HG03280 (cell line): ENCODE data around the gene CUEDC1.

ENCODE experiments used
- ATAC-seq: cut with Tn5 transposase; IDR thresholded peaks from one replicate; pipeline ENCODE4 v1.9.1; 2021; ENCODE audit warnings: mild to moderate bottlenecking, moderate library complexity; ENCODE audit not compliant: unreplicated experiment

The CUEDC1 gene, protein sequence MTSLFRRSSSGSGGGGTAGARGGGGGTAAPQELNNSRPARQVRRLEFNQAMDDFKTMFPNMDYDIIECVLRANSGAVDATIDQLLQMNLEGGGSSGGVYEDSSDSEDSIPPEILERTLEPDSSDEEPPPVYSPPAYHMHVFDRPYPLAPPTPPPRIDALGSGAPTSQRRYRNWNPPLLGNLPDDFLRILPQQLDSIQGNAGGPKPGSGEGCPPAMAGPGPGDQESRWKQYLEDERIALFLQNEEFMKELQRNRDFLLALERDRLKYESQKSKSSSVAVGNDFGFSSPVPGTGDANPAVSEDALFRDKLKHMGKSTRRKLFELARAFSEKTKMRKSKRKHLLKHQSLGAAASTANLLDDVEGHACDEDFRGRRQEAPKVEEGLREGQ

GRCh38 chr17:57955183-57955931, at the start of gene CUEDC1:
Gene CUEDC1, minus strand, starts transcription at chr17:57955412. Its CDS starts 69,848 bp downstream, at chr17:57885564.
- peak; percentile 65 for ATAC-seq

DNA sequence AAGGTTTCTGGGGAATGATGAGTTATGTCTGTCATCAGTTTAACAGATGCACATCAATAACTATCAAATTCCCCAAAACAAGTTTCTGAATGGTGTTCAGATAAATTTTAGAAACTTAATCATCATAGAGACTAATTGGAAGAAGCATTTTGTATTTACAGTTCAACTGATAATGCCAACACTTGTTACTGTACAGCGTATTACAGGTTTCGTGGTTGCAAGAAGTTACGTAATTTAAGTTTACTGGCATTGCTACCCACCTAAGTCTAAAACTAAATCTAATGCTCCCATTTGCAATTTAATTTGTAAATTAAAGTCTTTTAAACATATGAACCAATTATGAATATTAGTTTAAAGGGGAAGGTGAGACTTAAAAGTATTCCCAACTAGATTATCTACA, 48.8 kb upstream of the CUEDC1 start:
- ATAC-seq, result no peak

DNA sequence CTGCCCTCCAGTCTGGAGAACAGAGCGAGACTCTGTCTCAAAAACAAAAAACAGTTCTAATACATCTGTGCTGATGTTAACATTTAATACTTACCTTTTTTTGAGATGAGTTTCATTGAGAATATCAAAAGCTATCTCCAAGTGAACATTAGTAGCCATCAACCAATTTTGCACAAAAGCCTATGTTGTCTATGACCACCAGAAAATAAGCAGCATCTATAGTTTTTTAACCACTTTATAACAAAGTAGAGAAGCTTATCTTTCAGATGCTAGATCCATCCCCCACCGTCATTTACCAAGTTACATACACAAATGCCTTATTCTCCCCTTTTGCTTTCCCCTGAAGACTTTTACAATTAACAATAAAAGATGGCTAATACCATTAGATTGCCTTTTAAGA, 47.8 kb upstream of the CUEDC1 start:
- ATAC-seq, result no peak

DNA sequence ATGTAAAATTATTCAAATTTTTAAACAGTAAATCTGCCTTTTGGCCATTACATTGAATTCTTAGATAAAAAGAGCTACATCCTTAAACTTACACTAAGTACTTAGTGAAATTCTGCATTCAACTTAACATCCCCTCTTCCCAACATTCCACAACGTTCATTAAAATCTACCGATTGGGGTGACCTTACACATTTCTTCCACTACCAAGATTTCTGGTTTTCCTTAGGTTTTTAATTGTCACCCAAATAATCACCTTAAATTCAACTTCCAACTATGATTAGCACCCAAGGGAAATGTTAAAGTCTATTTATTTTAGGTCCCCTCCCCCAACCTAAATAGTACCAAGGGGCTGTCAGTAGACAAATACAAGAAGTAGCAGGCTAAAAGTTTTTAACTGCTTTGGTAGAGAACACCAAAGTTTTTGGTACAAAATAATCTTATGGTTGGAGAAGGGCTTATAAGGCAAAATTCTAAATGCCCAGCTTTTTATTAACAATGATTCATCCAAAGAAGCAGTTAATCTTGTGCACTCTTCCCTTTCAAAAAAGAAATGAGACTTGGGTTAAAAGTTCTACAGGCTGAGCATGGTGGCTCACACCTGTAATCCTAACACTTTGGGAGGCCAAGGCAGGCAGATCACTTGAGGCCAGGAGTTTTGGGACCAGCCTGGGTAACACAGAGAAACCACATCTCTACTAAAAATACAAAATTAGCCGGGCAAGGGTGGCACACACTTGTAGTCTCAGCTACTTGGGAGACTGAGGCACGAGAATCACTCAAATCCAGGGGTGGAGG, 47.1 kb upstream of the CUEDC1 start:
- ATAC-seq, result no peak

- no peak for ATAC-seq
These were observed 46.4 kb upstream of the CUEDC1 start for GRCh38 chr17:58001461-58002124.

DNA sequence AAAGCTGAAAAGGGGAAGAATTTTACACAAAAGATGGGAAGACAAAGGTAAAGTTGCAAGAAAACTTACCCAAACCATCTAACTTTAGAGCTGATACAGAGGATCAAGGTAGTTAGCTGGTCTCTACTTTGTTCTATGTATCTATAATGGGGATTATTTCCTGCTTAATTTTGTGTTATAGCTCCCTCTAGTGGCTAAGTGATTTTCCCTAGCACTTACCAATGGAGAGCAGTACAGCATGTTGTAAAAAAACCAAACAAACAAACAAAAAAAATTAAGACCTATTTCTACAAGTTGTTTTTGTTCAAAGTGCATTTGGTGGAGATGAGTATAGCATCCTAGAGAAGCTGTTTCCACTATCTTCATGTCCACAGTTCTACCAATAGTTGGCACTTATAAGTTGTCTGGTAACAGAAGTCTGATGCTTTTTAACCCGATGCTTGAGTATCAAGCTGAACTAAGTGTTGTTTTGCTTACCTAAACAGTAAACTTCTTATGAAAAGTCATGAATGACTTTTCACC, 44.3 kb upstream of the CUEDC1 start:
- peak; percentile 45 for ATAC-seq

DNA sequence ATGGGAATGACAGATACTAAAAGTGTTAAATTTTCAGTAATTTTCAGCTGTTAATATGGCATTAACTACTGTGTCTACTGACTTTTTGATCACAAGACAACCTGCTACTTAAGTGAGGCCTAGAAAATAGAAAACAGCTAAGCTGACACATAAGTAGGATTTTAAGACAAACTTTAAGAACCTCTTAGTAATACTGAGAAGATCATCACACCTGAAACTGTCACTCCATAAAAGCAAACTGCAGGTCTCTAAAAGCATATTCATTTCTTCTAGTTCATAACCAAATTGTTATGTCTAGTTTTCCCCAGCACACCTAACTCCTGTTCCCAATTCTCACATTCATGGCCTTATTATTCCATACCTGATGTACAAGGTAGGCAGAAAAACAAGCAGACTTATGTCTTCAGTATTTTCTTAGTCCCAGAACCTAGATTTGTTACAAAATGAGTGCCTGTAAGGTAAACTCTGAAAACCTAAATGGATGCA, 43.8 kb upstream of the CUEDC1 start:
- ATAC-seq, result no peak

DNA sequence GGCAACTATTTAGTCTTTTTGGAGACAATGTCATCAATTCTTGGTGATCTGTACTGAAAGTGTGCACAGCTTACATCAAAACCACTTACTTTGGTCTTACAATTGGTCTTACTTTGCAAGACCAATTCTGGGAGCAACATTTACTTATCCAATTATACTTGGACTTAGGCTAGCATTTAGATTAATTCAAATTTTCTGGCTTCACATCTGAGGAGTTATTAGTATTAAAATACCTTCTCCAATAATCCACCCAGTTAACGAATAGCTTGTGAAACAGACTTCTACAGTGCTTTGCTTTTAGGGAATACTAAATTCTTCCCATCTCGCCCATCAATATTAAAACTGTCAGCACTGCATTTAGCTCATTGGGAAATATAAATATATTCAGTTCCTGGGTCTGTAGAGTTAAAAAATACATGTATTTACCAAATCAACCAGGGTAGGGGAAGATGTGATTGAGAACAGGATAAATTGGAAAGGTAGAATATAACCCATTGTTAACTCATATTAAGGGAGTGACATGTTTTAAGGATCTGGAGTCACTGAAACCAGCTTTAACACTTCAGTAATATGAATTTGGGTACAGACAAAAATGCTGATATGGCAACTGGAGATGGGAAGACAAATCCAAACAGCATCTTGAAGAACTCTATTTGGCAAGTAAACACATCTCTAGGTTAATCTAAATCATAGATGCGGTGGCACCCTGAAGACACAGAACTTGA, 42.0 kb upstream of the CUEDC1 start:
- no peak for ATAC-seq

DNA sequence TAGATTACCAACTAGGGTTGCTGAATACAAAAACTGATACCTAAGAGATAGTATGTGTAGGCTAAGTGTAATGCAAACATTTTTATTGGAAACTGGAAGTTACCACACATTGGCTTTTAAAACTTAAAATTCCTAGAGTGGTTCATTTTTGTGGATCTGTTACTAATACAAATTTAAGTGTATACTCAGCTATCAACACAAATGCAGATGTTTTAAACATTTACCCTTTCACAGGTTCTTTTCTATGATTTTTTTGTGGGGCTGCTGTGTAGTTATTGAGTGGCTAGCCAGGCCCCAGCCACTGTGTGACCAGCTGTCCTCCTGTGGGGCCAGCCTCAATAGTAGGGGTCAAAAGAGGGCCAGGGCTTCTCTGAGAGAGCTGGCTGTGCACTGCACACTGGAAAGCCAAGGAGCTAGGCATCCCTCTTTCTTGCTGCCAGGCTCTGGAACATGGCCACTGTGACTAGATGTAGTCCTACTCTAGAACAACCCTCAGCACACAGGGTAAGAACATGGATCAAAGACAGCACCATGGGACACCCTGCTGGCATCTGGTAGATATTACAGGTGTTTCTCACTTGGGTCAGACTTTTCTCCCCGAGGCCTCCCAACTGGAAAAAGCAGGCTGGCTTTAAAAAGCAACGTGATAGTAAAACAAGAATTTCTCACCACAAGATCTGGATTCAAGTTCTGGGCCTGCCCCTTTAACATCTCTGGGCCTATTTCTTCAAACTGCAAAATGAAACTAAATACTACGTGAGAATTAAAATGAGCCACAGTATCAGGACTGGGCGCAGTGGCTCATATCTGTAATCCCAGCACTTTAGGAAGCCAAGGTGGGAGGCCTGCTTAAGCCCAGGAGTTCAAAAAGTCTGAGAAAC, 40.1 kb upstream of the CUEDC1 start:
- peak; percentile 74 for ATAC-seq

GRCh38 chr17:57994436-57994835, 39.2 kb upstream of the CUEDC1 start:
- no peak for ATAC-seq

DNA sequence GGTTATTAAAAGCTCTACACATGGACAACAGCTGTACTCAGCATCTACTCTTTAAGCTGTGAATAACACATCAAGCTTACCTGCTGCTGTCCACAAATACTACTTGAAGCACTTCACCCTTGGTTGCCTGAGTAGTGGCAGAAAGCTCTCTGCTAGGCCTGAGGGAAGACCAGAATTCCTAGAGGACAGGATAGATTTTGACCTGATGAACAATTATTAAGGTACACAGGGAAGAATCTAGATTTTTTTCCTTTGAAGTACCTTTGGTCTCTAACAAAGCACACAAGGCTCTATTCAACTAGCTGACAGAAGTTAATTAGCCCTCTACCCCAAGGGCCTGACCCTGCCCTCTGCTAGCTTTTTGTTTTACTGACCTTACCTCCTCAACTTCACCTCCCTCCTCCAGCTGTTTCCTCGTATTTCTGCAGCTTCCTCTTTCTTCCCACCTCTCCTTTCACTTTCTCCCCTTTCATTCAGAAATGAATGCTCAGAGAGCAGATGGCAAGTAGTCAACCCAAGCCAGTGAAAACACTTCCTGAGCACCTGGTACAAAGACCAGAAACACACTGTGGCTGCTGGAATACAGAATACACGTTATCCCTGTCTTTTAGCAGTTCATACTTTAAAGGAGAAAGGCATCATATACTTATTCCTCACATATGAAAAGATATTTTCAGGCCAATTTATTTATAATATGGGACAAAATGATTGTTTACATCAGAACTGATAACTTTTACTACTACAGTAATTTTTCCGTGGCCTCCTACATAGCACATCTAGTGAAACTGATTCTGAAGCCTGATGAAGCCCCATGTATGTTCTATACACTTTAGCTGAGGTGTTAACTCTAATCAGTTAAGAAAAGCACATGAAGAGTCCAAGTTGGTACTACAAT, 38.5 kb upstream of the CUEDC1 start:
- no peak for ATAC-seq

GRCh38 chr17:57991537-57991936, 36.3 kb upstream of the CUEDC1 start:
- no peak for ATAC-seq

- no peak for ATAC-seq
These were observed 34.8 kb upstream of the CUEDC1 start for GRCh38 chr17:57990037-57990436.

DNA sequence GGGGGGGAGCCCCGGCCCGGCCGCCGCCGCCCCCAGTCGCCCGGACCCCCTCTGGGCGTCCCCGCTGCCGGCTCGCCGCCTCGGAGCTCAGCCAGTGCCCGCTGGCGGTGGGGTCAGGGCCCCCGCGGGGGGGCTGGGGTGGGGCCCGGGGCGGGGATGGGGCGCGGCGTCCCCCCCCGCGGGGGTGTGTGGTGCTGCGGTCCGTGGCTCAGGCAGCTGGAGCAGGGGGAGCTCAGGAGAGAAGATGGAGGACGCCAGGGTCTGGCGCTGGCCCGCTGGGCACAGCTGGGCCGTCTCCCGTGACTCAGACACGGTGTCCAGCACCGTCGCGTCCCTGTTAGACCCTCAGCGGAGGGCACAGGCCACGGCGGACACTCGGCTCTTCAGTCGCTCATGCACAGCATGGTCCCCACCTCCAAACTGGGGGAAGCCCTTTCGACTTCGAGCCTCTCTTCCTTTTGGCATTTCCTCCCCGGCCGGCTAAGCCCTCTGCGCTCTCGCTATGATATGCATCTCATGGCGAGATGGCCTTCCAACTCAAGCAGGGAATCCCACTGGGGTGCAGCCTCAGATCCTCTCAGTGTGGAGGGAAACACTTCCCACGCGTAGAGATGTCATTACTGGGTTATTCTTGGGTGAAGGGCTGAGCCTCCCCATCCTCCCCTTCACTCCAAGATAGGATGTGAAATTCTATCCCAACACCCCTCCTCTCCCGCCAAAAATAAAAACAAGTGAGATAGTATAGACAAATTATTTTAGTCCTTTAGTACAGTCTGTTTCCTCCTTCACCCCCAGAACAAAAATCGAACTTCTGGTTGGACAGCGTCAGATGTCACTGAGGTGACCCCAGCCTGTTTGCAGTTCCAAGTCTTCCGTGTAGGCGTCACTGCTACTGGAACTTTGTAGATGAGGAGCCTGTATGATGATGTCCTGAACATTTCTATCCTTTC, 33.4 kb upstream of the CUEDC1 start:
- ATAC-seq, result peak; percentile 75

DNA sequence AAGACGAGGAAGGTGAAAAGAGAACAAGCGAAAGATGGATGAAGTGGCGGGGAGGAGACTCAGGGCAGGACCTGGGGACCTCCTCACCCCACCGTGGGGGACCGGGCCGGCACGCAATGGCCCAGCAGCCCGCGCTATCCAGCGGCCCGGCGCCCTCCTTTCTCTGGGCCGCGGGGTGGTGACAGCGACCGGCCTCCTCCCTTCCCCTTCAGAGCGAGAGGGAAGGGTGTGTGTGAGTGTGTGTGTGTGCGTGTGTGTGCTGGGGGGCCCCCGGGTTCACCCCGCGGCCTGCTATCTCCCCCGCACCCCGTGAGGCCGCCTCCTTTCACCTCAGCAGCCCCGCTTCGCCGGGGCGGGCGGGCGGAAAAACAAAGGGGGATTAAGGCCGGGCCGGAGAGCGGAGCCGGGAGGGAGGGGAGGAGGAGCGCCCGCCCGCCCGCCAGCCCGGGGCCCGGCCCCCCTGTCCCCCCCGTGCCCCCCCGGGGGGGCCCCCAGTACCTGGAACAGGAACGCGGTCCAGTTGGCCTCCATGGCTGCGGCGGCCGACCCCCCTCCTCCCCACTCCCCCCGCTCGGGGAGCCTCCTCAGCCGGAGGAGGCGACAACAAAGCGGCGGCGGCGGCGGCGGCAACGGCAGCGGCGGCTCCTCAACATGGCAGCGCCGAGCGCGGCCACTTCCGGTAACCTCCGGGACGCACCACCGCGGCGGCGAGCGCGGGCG, 32.5 kb upstream of the CUEDC1 start, which contains the start of gene VEZF1:
VEZF1 (minus strand) TSS at position 674 of the 720 bp plus-strand sequence; CDS start at position 531, 143 bp downstream.
- peak; percentile 72 for ATAC-seq
